ENCODE data around the gene ZNF883.

DNA sequence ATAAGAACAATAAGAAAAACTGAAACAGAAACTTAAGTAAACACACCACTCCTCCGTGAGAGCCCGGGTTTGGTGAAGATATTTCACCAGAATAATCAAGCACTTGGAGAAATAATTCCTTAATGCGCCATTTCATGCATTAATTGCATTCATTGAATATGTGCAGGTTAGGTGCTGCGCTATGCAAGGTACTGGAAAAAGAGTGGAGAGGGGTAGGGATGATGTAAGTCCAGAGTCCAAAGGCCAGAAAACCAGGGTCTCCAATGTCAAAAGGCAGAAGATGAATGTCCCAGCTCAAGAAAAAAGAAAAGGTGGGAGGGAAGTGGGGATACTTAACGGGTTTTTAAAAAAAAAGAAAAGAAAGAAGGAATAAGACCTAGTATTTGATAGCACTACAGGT, 45.2 kb upstream of the ZNF883 start:
- TF ChIP-seq POLR2A (IDR thresholded peaks at IDR 0.05), result no peak
- TF ChIP-seq, protein P1, sequence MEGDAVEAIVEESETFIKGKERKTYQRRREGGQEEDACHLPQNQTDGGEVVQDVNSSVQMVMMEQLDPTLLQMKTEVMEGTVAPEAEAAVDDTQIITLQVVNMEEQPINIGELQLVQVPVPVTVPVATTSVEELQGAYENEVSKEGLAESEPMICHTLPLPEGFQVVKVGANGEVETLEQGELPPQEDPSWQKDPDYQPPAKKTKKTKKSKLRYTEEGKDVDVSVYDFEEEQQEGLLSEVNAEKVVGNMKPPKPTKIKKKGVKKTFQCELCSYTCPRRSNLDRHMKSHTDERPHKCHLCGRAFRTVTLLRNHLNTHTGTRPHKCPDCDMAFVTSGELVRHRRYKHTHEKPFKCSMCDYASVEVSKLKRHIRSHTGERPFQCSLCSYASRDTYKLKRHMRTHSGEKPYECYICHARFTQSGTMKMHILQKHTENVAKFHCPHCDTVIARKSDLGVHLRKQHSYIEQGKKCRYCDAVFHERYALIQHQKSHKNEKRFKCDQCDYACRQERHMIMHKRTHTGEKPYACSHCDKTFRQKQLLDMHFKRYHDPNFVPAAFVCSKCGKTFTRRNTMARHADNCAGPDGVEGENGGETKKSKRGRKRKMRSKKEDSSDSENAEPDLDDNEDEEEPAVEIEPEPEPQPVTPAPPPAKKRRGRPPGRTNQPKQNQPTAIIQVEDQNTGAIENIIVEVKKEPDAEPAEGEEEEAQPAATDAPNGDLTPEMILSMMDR (IDR thresholded peaks at IDR 0.05), result no peak

Measured in adrenal gland (tissue), 5 donors.